Astrocyte (in vitro differentiated cells and primary cell): ENCODE results near the gene C1R.

Source experiments
- CTCF ChIP-seq: IDR thresholded peaks from 2 replicates; pipeline ENCODE4 v1.5.1; 2011; ENCODE audit warnings: low read depth, mild to moderate bottlenecking, inconsistent platforms, low read length, moderate library complexity; ENCODE audit not compliant: insufficient read depth
- EZH2 ChIP-seq: IDR thresholded peaks from 2 replicates; pipeline ENCODE4 v1.6.1; 2012; ENCODE audit warnings: mild to moderate bottlenecking, low read length, inconsistent platforms; ENCODE audit not compliant: insufficient read depth

GRCh38 chr12:7067096-7067495, 25.1 kb downstream of the C1R start:
- no peak for TF ChIP-seq CTCF
- no peak for TF ChIP-seq EZH2
